Activated T-cell treated with anti-CD3 and anti-CD28 coated beads for 48 hours (primary cell): ENCODE data around the gene SVIL.

Experiments used
- DNase-seq: peaks from one replicate; pipeline ENCODE4 v3.0.0-alpha.2; 2020; ENCODE audit warnings: low read depth

SVIL gene

GRCh38 chr10:29634764-29635625, at the start of gene SVIL:
SVIL (minus strand) TSS chr10:29634971; CDS start chr10:29555058, 79,913 bp downstream.
- no peak for DNase-seq

- peak; percentile 23 for DNase-seq
These were observed 47.1 kb upstream of the SVIL start for GRCh38 chr10:29681676-29682448.

- DNase-seq, result no peak
These were observed 45.3 kb upstream of the SVIL start for GRCh38 chr10:29680091-29680490.

GRCh38 chr10:29676732-29677131, 42.0 kb upstream of the SVIL start:
- no peak for DNase-seq

- no peak for DNase-seq
These were observed 41.2 kb upstream of the SVIL start for GRCh38 chr10:29675984-29676383.

GRCh38 chr10:29671968-29672367, 37.2 kb upstream of the SVIL start:
- no peak for DNase-seq

- no peak for DNase-seq
These were observed 36.5 kb upstream of the SVIL start for GRCh38 chr10:29671228-29671780.

GRCh38 chr10:29670761-29671160, 36.0 kb upstream of the SVIL start:
- no peak for DNase-seq

GRCh38 chr10:29669149-29669548, 34.4 kb upstream of the SVIL start:
- DNase-seq, result no peak

- DNase-seq, result no peak
These were observed 33.9 kb upstream of the SVIL start for GRCh38 chr10:29668628-29669027.

GRCh38 chr10:29667191-29667590, 32.4 kb upstream of the SVIL start:
- no peak for DNase-seq

GRCh38 chr10:29666201-29666600, 31.4 kb upstream of the SVIL start:
- DNase-seq, result no peak

GRCh38 chr10:29663718-29664117, 28.9 kb upstream of the SVIL start:
- no peak for DNase-seq

- peak; percentile 39 for DNase-seq
These were observed 24.5 kb upstream of the SVIL start for GRCh38 chr10:29658984-29659965.

- no peak for DNase-seq
These were observed 23.0 kb upstream of the SVIL start for GRCh38 chr10:29657719-29658274.

- DNase-seq, result no peak
These were observed 21.8 kb upstream of the SVIL start for GRCh38 chr10:29656451-29656992.

- no peak for DNase-seq
These were observed 17.4 kb upstream of the SVIL start for GRCh38 chr10:29652192-29652591.

- DNase-seq, result no peak
These were observed 17.0 kb upstream of the SVIL start for GRCh38 chr10:29651767-29652166.

GRCh38 chr10:29650552-29650944, 15.8 kb upstream of the SVIL start:
- no peak for DNase-seq

GRCh38 chr10:29649561-29650551, 15.1 kb upstream of the SVIL start:
- no peak for DNase-seq
